GM12892 (cell line): ENCODE data around the gene IQCE.

ENCODE experiments used
- POLR2A ChIP-seq: IDR thresholded peaks from 2 replicates; pipeline ENCODE4 v1.6.1; 2011; ENCODE audit warnings: low read depth, low read length, control low read depth
- POLR2AphosphoS5 ChIP-seq: IDR thresholded peaks from 2 replicates; pipeline ENCODE4 v1.6.1; 2011; ENCODE audit warnings: low read depth, low read length, control low read depth

- TF ChIP-seq POLR2AphosphoS5 (no peak), POLR2A (no peak)
Measured at GRCh38 chr7:2605608-2606538, 47.1 kb downstream of the IQCE start.
